ENCODE data around the gene TNFAIP8L1.

Gene TNFAIP8L1

GRCh38 chr19:4653793-4654436 is 14.6 kb downstream of the TNFAIP8L1 start:
- Histone ChIP-seq H3K4me1 (ENCODE audit: control insufficient read depth, insufficient read depth, low read length) (no peaks in the 10 kb centered on the region), H3K9me3 (ENCODE audit: control insufficient read depth, insufficient read depth, low read depth, low read length) (no peaks in the 10 kb centered on the region), H3K27ac (ENCODE audit: extremely low read depth, low read depth, low read length) (no peak overlapping the region), H3K36me3 (ENCODE audit: control insufficient read depth in 2 of 2, insufficient read depth in 1 of 2, low read length in 2 of 2) (peaks cover 0 to 59% of the 10 kb centered on the region in 2 experiments; a peak in 2 of 3 replicates), H3K4me3 (ENCODE audit: low read depth, low read length) (no peak overlapping the region)
- TF ChIP-seq HIC1 (tag by site-specific recombination; IDR thresholded peaks at IDR 0.05) (no peak), ZNF362 (tag by site-specific recombination; IDR thresholded peaks at IDR 0.05) (peak; percentile 78; the same call in 1 of the 2 replicates)
- CTCF ChIA-PET: interaction anchor here (0.5 kb wide), 1 partner anchor 420 kb away, joined by 4 read pairs; no protein-coding TSS in a partner anchor
- POLR2A ChIA-PET: no interaction called here

- no peaks in the 10 kb centered on the region for H3K4me1 ChIP-seq (ENCODE audit: control insufficient read depth, insufficient read depth, low read length)
- no peak for TF ChIP-seq ZSCAN5A (tag by site-specific recombination; IDR thresholded peaks at IDR 0.05)
- no peak for TF ChIP-seq ZNF23 (tag by site-specific recombination; IDR thresholded peaks at IDR 0.05; ENCODE audit: borderline replicate concordance)
- TF ChIP-seq ZNF561 (tag by site-specific recombination; IDR thresholded peaks at IDR 0.05; ENCODE audit: borderline replicate concordance): no peak
- TF ChIP-seq ZNF416 (tag by site-specific recombination; IDR thresholded peaks at IDR 0.05): no peak
- TF ChIP-seq SP7 (tag by site-specific recombination; IDR thresholded peaks at IDR 0.05): no peak
- no peak for TF ChIP-seq ZNF37A (tag by site-specific recombination; IDR thresholded peaks at IDR 0.05)
- no peak for TF ChIP-seq OSR2 (tag by site-specific recombination; IDR thresholded peaks at IDR 0.05)
- TF ChIP-seq ZFHX2 (tag by site-specific recombination; conservative IDR thresholded peaks at IDR 0.05): peak; percentile 95
- TF ChIP-seq ZNF449 (tag by site-specific recombination; IDR thresholded peaks at IDR 0.05): no peak
- TF ChIP-seq EGR2 (tag by site-specific recombination; IDR thresholded peaks at IDR 0.05; ENCODE audit: low read depth): peak; percentile 95
- 0 out of 2 replicates have a peak, but pooled peaks have one; percentile 11 for TF ChIP-seq PRDM1 (tag by site-specific recombination; IDR thresholded peaks at IDR 0.05)
- TF ChIP-seq ZIC2 (tag by site-specific recombination; IDR thresholded peaks at IDR 0.05): no peak
- no peak for TF ChIP-seq ZBTB11 (tag by site-specific recombination; conservative IDR thresholded peaks at IDR 0.05; ENCODE audit: low read depth)
- TF ChIP-seq ZBTB21 (tag by site-specific recombination; IDR thresholded peaks at IDR 0.05): no peak
- ChIA-PET CTCF (interaction anchor here (0.5 to 0.8 kb wide), 2 partner anchors 18 to 421 kb away, joined by 3 to 4 read pairs; no protein-coding TSS in a partner anchor), POLR2A (no interaction called here)
- H3K36me3 ChIP-seq (ENCODE audit: control insufficient read depth in 2 of 2, insufficient read depth in 1 of 2, low read length in 2 of 2): peaks cover 0 to 61% of the 10 kb centered on the region in 2 experiments; a peak in 2 of 3 replicates
- no peaks in the 10 kb centered on the region for H3K9me3 ChIP-seq (ENCODE audit: control insufficient read depth, insufficient read depth, low read depth, low read length)
- H3K27ac ChIP-seq (ENCODE audit: extremely low read depth, low read depth, low read length): no peak overlapping the region
- H3K4me3 ChIP-seq (ENCODE audit: low read depth, low read length): no peak overlapping the region
These were observed 15.4 kb downstream of the TNFAIP8L1 start for GRCh38 chr19:4654437-4655361.

Measured in HEK293 (cell line).